Measurements from ENCODE around the gene KYNU.
"Not testable (repeated sequence)": the region's sequence is repeated elsewhere in the genome, so short reads cannot be mapped to it uniquely, and the experiment has no call there.

Gene KYNU

GRCh38 chr2:143088388-143088787, 210.9 kb downstream of the KYNU start:
- no peak for DNase-seq (ENCODE audit: low read depth)
- no peak overlapping the region for H3K4me3 ChIP-seq (ENCODE audit: low read depth, low read length)
- TF ChIP-seq CTCF (IDR thresholded peaks at IDR 0.05; ENCODE audit: control insufficient read depth, extremely low read depth, insufficient read depth) = no peak

GRCh38 chr2:143089520-143089919, 212.1 kb downstream of the KYNU start:
- not testable (repeated sequence) for H3K4me3 ChIP-seq (ENCODE audit: low read depth, low read length); DNase-seq (ENCODE audit: low read depth)

All from LNCaP clone FGC (cell line).